Hypothalamus (tissue), 51 donors: ENCODE data around the gene PECR.

Source experiments
- DNase-seq, 51 donors: peaks; one replicate each; lab custom pipeline; 2025; lab: John Stamatoyannopoulos, UW

The PECR gene

DNA sequence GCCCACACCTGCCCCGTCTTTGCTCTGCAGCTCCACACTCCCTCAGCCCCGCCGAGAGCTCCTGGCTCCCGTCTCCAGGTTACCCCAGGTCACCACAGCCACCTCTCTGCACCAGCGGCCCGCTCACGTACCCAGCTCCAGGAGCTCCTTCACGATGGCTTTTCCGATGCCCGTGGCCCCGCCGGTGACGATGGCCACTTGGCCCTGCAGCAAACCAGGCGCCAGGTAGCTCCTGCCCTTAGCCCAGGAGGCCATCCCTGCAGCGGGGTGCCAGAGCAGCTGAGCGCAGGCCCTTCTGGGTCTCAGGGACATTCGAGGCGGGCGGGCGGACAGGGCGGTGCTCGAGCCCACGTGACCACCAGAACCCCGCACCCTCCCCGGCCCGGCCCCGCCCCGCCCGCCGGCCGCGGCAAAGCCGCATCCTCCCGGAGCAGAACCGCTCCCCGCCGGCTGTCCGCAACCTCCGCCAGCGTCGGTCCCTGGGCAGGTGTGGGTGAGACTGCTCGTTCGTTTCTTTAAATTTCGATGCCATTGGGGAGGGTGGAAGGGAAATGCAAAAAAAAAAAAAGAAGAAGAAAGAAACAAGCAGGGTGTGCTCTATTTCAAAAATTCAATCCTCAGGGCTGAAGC lies at the start of gene PECR, which contains the start of gene TMEM169:
Gene PECR (minus strand): TSS at position 323 of the 630 bp plus-strand sequence. CDS start 68 bp downstream, at position 255.
Gene TMEM169 (plus strand): TSS at position 433 of the 630 bp plus-strand sequence. CDS start 14,045 bp downstream, outside the sequence.
- peak; percentile 17 to 90 (median 72) for DNase-seq

DNA sequence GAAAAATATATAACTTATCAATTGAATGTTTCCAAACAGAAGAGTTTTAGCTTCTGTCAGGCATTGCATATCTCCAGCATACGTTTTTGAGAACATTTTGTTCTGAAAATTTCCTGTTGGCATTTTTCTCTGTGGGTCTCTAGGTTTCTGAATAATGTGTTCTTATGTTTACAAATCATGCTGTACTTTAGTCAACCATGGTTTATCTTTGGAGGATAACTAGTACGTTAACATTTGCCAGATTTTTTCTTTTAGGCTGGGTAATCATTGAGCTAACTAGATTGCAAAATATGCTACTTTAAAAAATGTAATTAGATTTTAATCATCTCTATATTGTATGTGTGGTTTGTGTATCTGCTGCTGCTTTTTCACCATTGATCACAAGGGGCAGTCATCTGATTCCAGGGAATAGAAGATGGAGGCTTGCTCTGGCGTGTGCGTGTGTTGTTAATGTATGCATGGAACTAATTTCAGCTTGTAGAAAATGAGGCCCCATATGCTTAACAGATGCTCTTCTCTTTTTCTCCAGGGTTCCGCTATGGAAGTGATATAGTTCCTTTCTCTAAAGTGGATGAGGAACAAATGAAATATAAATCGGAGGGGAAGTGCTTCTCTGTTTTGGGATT lies 48.9 kb upstream of the PECR start:
- no peak for DNase-seq

DNA sequence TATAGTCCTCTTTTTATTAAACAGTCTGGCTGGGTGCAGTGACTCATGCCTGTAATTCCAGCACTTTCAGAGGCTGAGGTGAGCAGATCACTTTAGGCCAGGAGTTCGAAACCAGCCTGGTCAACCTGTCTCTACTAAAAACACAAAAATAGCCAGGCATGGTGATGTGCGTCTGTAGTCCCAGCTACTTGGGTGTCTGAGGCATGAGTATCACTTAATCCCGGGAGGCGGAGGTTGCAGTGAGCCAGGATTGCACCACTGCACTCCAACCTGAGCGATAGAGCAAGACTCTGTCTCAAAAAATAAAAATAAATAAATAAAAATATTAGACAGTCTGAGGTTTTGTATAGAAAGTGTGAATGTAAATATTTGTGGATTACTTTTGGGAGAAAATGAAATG lies 45.3 kb upstream of the PECR start:
- no peak for DNase-seq

DNA sequence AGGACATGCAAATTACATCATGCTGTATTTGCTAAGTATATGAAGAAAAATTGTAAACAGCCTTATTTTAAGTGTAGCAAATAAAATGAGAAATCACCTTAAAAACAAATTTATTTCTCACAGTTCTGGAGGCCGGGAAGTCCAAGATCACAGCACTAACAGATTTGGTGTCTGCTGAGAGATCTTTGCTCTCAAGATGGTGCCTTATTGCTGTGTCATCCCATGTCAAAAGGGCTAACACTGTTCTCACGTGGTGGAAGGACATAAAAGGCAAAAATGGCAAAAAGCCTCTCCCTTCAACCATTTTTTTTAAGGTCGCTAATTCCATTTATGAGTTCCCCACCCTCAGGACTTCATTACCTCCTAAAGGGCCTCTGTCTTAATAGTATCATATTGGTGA lies 39.6 kb upstream of the PECR start:
- DNase-seq = no peak

DNA sequence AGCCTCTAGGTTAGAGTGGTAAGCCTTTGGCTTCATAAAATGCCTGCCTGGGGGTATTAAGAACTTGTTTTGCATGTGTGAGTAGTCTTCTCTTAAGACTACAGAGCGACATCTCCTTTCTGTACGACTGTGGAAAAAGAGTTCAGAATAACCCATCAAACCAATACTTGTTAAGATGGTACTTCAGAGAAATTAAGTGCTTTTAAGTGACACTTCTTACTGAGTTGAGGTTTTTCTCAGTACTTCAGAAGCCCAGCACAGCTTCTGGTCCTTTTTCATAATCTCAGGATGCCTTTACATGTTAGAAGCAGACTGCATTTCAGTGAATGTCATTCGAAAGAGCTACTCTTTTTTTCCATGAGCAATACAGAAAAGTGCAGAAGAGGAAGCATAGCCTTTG lies 38.4 kb upstream of the PECR start:
- DNase-seq = no peak

DNA sequence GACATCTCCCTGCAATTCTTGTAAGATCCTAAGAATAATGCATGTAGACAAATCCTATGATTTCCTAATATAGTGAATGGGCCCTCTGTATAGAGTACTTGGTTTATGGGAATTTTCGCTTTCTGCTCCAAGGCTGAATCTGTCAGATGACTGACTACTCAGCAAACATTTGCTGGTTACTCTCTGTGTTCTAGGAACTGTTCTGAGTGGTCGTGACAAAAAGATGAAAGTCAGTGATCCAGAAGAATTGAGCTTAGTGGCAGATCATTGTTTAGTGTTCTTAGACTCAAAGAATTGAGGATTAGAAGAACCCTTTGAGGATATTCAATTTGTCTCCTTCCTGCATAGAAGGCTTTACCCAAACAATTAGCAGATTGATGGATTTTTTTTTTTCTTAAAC lies 37.5 kb upstream of the PECR start:
- no peak for DNase-seq

DNA sequence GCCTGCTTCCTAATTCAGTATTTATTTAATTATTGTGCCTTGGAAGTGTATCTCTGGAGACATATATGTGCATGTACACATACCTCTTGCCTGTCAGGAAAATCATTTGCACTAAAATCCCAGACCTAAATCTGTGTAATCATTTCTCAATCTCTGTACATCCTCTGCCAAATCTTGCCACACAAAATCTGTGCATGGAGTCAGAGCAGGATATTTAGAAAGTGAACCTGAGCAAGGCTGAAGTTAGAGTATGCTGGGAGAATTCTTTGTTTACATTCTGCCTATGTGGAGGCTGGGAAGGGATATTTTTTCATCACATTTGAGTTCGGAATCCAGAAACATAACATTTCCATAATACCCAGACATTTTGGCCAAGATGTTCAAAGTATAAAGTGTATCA lies 36.9 kb upstream of the PECR start:
- no peak for DNase-seq

DNA sequence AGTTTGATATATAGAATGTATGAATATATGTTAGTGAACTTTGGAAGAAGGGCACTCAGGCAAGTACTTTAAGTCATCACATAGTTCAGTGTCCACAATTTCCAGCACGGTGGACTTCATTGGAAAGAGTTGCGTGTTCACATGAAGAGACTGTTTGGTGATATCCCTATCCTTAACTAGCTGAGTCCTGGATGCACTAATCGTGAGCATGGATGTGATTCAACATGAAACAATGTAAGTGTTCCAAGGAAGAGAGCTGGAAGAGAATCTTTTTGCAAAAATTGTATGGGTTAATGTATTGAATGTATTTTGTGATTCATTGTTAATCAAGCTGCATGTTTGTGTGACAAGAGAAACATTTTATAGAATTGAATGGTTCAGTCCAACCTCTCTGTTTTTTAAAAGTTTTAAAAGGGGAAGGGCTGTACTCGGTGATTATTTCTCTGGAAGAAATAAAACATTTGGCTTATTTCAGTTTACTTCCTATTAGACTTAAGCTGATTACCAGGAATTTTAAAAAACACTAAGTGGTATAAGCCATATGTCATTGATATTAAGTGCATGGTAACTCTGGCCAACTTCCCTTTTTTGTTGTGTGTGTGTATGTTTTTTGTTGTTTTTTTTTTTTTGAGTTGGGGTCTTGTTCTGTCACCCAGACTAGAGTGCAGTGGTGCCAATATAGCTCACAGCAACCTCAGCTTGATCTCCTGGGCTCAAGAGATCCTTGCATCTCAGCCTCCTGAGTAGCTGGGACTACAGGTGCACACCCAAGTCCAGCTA lies 36.1 kb upstream of the PECR start:
- no peak for DNase-seq

DNA sequence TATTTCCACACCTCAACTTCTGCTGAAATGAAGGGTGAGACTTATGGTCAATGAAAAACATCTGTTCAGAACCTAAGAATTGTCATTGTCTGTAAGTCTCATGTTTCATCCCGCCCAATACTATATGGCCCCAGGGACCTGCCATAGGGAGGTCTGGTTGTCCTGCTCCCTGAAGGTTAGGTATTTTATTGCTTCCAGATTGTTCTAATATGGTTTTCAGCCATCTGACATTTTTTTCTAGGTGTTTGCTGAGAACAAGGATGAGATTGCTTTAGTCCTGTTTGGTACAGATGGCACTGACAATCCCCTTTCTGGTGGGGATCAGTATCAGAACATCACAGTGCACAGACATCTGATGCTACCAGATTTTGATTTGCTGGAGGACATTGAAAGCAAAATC lies 34.8 kb upstream of the PECR start:
- DNase-seq = no peak

DNA sequence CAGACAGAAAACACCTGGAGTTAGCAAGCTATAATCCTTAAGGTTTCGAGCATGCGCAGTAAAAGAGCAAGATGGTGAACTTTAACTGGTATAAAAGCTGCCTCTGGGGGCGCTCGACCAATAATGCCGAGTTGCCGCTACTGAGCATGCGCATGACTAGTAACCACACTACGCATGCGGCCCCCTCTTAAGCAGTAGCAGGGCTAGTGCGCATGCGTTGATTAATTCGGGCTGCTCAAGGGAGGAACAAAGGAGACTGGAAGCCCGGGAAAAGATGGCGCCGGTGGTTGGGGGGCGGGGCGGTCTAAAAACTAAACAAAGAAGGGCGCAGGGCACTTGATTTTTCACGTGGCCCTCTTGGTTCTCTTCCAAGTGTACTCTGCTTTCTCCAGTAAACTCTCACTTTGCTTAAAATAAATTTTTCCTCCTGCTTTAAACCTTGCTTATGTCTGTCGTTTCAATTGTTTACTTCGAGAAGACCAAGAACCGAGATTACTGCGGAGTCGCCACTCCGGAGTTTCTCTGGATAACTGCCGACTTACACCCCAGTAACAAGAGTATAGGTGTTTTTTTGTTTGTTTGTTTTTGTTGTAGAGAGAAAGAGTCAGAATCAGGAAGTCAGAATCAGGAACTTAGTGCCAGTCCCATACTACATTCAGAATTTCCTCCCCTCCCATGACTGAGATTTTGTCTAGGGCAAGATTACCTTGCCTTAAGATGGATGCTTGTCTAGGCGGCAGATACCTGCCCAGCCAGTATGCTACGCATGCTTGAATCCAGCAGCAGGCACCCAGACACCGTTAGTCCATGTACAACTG lies 33.3 kb upstream of the PECR start:
- peak; percentile 62 to 97 (median 90) for DNase-seq

DNA sequence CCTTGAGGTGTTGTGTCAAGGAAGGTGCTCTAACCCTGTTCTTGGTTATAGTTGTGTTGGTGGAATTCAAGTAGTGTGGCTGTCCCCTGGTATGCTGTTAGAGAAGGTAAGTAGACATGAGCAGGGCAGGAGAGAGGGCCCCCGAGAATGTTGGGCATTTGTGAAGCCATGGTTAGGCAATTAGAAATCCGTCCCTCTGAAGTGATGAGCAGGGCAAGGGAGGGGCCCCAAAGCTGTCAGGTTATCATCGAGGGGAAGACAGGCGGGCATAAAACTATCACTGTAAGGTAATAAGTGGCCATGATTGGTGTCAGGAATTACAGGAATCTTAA lies 32.7 kb upstream of the PECR start:
- DNase-seq = peak in 1 of 51 donors; percentile 52

DNA sequence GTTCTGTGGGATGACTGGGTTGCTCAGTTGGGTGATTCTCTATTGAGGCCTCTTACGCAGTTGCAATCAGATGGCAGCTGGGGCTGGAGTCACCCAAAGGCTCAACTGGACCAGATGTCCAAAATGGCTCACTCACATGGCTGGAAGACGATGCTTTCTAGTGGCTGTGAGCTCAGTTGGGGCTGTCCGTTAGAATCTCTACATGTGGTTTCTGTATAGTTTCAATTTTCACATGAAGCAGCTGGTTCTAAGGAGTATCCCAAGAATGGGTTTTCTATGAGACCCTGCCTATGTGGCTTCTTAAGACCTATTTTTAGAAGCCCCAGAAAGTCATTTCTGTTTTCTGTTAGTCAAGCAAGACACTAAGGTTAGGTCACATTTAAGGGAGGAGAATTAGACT lies 32.0 kb upstream of the PECR start:
- no peak for DNase-seq

DNA sequence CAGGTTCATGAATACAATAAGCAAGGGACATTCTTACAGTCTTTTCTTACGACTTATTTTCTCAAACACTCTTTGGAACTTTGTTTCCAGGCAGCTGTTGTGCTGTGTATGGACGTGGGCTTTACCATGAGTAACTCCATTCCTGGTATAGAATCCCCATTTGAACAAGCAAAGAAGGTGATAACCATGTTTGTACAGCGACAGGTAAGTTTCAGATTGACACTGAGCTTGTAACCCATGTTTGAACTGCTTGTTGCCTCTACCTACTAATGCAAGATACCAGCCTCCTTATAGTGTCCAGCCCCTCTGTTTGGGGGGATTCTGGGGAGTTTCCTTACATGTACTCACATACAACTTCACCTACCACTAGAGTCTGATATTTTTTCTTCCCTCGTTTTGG lies 31.3 kb upstream of the PECR start:
- no peak for DNase-seq

DNA sequence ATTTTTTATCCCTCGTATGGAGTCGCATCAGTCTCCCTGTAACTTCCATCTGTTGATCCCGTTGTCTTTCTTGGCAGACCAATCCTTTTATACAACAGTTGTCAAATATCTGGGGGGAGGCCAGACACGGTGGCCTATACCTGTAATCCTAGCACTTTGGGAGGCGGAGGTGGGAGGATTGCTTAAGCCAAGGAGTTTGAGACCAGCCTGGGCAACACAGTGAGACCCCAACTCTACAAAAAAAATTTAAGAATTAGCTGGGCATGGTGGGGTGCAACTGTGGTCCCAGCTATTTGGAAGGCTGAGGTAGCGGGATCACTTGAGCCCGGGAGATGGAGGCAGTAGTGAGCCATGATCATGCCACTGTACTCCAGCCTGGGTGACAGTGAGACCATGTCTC lies 29.5 kb upstream of the PECR start:
- DNase-seq = no peak

DNA sequence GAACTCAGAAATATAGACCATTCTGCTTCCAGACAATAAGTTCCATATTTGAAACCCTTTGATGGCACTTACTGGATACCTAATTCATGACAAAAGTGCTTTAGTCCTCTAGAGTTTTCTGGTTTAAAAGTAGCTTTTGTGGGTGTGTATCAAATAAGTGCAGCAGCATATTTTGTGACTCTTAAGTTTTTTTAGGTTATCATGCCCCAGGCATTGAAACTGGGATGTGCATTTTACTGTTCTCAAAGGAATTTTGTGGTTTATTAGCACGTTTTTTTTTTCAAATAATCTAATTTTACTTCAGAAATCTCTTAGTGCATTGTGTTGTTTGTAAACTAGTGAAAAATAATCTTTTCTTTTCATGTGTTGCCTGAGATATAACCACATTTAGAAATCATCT lies 29.0 kb upstream of the PECR start:
- no peak for DNase-seq

DNA sequence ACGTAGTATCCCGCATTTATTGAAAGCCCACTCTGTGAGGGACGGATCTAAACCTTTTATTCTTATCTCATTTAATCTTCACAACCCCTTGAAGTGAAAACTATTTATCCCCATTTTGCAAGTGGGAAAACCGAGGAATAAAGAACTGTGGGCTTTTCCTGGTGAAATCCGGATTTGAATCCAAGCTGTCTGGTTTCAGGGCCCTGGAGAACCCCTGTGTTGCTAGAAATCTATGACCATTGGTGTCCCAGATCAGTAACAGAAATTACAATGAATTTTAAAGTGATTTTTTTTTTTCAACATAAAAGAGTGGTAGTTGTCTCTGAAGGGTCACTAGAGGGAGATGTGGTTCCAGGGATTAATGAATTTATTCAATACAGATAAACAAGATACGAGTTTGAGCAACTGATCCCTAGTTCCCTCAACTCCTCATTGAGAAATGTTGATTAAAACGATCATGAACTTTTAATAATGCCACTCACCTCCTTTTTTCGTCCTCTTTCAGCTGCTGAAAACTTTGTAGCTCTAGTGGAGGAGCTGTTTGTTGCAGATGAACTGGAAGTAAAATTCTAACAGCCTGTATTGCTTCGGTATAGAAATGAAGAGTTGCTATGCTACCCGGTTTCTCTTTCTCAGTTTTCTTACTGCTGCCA lies 28.5 kb upstream of the PECR start:
- no peak for DNase-seq

DNA sequence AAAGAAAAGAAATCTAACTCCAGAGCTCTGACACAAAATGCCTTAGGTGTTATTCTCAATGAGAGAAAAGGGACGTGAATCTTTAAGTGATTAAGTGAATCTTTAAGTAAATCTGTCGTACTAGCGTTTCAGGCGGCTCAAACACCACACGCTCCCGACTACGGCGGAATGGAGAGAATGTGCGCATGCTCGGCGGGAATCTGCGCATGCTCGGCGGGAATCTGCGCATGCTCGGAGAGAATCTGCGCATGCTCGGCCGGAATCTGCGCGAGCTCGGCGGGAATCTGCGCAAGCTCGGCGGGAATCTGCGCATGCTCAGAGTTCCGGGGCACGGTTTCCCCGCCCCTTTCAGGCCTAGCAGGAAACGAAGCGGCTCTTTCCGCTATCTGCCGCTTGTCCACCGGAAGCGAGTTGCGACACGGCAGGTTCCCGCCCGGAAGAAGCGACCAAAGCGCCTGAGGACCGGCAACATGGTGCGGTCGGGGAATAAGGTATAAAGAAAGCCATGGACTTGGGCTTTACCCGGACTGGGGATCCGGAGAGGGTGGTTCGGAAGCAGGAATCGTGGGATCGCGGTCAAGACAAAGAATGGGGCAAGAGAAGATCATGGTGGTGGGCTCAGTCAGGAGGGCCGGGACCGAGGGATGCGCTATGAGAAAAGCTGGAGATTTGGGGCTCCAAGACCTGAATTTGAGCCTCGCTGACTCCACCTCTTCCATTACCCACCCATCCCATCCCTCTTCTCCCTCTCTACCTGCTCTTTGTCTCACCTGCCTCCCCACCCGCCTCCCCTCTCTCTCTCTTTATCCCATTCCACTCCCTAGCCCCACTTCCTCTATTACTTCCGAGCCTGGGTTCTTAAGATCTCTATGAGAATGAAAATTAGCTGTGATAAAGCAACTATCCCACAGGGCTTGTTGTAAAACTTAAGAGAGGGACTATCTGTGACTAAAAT lies 27.6 kb upstream of the PECR start, which contains the start of gene XRCC5:
Gene XRCC5 (plus strand): TSS at position 382 of the 955 bp plus-strand sequence. CDS start 89 bp downstream, at position 471.
- DNase-seq = peak; percentile 64 to 97 (median 87)

DNA sequence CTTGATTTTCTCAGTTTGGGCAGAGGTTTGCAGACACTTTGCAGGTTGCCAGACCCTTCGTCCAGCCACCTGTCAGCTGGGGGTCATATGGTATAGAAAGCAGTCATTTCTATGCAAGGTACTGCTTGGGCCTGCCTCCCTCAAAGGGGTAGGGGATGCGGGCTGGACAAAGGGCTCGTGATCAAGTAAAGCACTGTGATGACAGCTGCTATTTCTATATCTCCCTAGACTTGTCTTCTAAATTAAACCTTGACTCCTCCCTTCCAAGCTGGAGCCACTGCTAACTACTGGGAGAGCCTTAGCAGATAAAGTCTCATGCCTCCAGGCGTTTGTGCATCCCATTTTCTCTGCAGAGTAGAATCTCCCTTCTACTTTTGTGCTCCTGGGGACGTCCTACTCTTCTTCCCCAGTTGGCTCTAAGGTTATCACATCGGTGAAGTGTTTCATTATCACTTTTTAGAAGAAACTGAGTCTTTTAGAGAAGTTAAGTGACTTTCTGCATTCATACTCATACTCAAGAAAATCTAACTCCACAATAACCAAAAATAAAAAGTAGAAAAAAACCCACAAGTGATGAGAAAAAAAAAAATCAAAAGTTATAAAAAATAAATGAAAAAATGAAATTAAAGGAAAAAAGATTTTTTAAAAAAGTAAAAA lies 26.8 kb upstream of the PECR start:
- no peak for DNase-seq

DNA sequence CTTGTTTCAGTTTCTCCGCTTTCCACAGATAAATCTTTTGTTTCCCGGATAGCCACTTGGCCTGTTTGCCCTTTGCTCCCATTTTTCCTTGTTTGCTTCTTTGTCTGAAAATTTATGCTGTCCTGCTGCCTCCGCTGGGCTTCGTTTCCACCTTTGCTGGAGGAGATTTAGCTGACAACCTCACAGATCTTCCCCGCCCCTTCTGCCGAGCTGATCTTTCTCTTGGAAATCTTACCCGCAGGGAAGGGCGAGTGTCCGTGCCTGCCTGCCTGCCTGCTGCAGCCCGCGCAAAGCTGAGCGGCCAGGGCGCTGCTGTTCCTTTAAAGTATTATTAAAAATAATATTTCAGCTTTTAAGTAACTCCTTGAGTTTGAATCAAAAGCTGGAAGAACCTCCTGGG lies 26.2 kb upstream of the PECR start:
- DNase-seq = peak in 1 of 51 donors; percentile 4
